GM12891 (cell line): ENCODE measurements around the gene PTGFRN.

Source experiments
- DNase-seq: peaks from one replicate; pipeline ENCODE4 v3.0.0; 2011; ENCODE audit warnings: low spot score; ENCODE audit not compliant: insufficient read length
- FAIRE-seq: peaks from 2 replicates; lab custom pipeline; 2011; peaks lifted over from hg19 to GRCh38; lab: Jason Lieb, UNC
- PAX5 ChIP-seq: IDR thresholded peaks from 2 replicates; pipeline ENCODE4 v1.6.1; 2011; ENCODE audit warnings: low read length, moderate library complexity, mild to moderate bottlenecking; ENCODE audit not compliant: insufficient read depth, severe bottlenecking
- POLR2A ChIP-seq: IDR thresholded peaks from 2 replicates; pipeline ENCODE4 v1.6.1; 2011; ENCODE audit warnings: low read depth, low read length, control low read depth
- POLR2AphosphoS5 ChIP-seq: IDR thresholded peaks from 2 replicates; pipeline ENCODE4 v1.6.1; 2011; ENCODE audit warnings: low read depth, low read length, control low read depth
- POU2F2 ChIP-seq: IDR thresholded peaks from 2 replicates; pipeline ENCODE4 v1.6.1; 2011; ENCODE audit warnings: low read depth, mild to moderate bottlenecking, control low read depth, low read length, moderate library complexity
- SPI1 ChIP-seq: IDR thresholded peaks from 2 replicates; pipeline ENCODE4 v1.6.1; 2011; ENCODE audit warnings: low read depth, low read length, control low read depth
- TAF1 ChIP-seq: IDR thresholded peaks from 2 replicates; pipeline ENCODE4 v1.6.1; 2011; ENCODE audit warnings: low read depth, low read length, control low read depth

PTGFRN gene

DNA sequence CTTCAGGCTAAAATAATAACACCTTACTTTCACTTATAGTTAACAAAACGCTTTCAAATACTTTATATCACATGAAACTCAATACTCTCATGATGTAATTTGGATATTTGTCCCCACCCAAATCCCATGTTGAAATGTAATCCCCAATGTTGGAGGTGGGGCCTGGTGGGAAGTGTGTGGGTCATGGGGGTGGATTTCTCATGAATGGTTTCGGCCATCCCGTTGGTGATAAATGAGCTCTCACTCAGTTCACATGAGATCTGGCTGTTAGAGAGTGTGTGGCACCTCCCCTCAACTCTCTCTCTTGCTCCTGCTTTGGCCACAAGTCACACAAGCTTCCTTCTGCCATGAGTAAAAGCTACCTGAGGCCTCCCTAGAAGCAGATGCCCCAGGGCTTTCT is 22.5 kb upstream of the PTGFRN start:
- TF ChIP-seq TAF1 (no peak), POU2F2 (no peak), POLR2A (no peak)
- DNase-seq (no peak), FAIRE-seq (no peak)

DNA sequence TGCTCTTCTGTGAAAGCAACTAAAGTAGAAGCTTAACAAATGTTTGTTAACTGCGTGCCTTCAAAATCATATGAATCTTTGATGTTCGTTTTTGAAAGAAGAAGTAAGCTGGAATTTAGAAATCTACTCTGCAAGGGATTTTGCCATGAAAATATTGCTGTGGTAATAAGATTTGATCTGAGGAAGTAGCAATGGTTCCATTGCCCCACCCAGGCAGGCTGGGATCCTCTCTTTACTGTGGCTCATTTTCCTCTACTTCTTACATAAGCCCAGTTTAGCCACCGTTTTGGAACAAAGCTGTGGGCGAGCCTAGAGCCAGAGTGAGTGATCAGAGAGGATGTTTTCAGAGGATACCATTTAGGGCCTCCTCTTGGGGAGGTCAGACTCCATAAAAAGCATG is 20.3 kb upstream of the PTGFRN start:
- DNase-seq, result no peak
- no peak for TF ChIP-seq POLR2AphosphoS5
- no peak for TF ChIP-seq SPI1
- no peak for TF ChIP-seq POU2F2
- no peak for TF ChIP-seq TAF1
- no peak for TF ChIP-seq POLR2A
- TF ChIP-seq PAX5, result no peak
- no peak for FAIRE-seq

DNA sequence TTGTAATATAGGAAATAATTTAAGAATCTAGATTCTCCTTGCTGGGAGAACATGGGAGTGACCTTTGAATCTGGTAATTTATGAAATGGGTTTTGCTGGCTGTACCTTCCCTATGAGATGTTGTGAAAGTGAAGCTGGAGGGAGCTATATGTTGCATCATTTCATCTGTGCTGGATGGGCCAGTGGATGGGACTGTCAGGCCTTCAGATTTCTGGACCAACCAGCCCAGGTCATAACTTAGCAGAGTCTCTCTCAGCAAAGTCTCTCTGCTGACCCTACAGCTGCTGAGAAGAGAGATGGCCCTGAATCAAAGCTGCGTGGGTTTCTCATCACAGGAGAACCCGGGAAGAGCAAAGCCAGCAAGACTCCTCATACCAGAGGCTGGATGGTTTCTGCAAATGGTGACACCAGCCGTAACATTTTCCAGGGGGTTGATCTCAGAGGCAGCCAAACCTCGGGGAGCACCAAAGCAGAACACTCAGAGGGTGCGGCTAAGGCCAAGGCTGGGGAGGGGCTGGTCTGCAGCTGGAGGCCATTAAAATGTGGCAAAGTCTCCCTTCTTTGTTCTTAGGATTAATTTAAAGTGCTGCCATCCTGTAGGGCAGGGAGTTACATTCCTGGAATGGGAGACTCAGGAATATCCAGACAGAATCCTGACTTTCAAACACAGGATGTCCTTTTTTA is 18.2 kb upstream of the PTGFRN start:
- DNase-seq (no peak), FAIRE-seq (no peak)
- TF ChIP-seq POLR2AphosphoS5 (no peak), TAF1 (no peak), POU2F2 (no peak), SPI1 (no peak), PAX5 (no peak), POLR2A (no peak)

DNA sequence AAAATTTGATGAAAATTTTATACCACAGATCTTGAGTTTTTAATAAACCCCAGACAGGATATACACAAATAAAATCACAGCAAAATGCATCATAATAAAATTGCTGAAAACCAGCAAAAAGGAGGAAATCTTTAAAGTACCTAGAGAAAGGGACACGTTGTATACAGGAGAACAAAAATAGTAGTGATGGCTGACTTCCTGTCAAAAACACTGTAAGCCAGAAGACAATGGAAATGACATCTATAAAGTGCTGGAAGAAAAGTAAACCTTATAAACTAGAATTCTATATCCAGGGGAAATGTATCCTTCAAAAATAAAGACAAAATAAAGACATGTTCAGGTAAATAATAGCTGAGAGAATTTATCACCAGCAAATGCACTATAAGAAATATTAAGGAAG is 14.6 kb upstream of the PTGFRN start:
- TF ChIP-seq POLR2AphosphoS5 (no peak), SPI1 (no peak), TAF1 (no peak)
- DNase-seq (no peak), FAIRE-seq (no peak)

DNA sequence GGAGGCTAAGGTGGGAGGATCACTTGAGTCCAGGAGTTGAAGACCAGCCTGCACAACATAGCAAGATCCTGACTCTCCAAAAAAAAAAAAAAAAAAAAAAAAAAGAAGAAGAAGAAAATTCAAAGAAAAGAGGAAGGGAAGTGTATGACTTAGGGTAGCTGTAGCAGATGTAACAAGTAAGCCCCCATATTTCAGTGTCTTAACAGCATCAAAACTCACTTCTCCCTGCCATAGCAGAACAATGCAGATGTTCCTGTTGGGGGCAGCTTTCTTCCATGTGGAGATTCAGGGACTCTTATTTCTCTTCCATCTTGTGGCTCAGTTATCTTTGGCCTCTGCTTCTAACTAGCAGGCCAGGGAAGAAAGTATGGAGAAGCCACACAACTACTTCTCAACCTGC is 10.2 kb upstream of the PTGFRN start:
- FAIRE-seq, result no peak
- TF ChIP-seq SPI1, result no peak
- TF ChIP-seq POLR2A, result no peak
- TF ChIP-seq TAF1, result no peak
- TF ChIP-seq POU2F2, result no peak
- TF ChIP-seq POLR2AphosphoS5, result no peak
- no peak for TF ChIP-seq PAX5

DNA sequence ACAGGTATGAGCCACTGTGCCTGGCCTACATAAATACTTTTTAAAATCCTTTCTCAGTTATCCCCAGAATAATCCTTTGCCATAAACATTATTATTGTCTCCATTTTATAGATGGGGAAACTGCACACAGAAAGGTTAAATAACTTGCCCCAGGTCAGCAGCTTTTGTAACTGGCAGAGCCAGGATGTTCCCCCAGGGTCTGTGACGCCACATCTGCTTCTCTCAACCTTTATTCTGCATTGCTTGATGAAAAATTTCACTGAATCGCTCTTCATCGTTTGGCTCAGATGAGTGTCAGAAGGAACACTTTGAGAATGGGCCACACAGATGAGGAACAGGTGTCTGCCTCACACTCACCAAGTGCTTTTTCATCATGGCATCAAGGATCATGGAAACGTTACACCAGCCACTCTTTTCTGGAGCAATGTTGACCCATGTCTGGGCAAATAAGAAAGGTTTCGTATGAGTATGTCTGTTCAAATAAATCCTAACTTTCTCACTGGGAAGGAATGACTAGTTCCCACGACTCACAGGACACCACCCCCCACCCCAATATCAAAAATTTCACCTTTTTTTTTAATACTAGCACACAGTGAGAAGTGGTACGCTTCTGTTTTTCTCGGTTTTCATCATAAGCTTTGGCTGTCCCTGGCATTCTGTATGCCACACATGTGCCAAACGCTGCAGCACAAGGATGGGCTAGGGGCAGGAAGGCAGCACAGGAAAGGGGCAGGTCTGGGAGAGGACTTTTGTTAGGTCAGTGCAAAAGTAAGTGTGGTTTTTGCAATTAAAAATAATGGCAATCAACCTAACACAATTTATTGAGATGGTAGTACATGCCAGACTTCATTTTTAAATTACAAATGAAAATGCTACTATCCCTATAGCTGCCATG is 9.0 kb upstream of the PTGFRN start:
- DNase-seq, result no peak
- TF ChIP-seq TAF1, result no peak
- TF ChIP-seq POLR2A, result no peak
- no peak for TF ChIP-seq POU2F2
- no peak for TF ChIP-seq PAX5
- no peak for TF ChIP-seq POLR2AphosphoS5
- TF ChIP-seq SPI1, result no peak
- FAIRE-seq, result no peak

More for the DNA sequence above, 10.2 kb upstream of the PTGFRN start:
- no peak for DNase-seq

DNA sequence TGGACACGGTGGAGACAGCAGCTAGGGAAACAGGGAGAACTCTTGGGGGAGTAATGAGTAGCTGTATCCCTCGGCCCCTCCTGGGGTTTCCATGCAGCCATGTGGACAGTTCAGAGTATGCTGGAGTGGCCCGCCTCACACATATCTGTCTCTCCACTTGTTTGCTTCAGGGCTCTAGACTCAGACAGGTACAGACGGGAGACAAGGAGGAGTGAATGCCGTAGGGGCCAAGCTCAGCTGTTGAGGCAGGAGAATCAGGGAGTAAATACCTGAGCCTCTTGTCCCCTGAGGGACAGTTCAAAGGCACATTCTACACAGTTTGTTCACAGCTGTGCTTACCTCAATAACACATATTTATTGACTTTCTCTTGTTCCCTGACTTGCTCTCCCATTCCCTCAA is 7.7 kb upstream of the PTGFRN start:
- no peak for TF ChIP-seq POU2F2
- no peak for TF ChIP-seq POLR2AphosphoS5
- TF ChIP-seq SPI1, result no peak
- TF ChIP-seq PAX5, result no peak
- no peak for TF ChIP-seq TAF1
- no peak for TF ChIP-seq POLR2A
- FAIRE-seq (no peak), DNase-seq (no peak)

DNA sequence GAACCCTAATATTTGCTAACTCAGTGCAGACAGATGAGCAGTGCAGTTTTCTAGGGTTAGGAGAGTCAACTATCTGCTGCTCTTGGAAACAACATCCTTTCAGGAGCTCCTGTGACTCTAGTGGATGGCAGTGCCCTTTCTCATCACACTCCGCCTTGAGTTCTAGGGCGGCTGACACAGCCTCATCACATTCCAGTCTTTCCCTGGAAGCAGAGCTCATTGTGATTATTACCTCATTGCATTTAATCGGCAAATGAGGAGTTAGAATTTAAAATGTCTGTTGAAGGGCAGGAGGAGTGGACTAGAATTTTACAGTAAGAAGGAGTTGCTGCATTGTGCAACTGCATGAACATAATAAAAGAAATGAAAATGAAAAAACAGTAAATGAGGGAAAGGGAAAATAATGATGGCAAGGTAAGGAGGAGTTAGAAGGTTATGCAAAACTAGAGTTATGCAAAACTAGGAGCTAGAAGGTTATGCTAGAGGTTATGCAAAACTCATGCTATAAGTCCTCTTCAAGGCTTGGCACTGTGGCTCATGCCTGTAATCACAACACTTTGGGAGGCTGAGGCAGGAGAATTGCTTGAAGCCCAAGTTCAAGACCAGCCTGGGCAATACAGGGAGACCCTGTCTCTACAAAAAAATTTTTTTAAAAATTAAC is 6.9 kb upstream of the PTGFRN start:
- TF ChIP-seq POU2F2, result no peak
- TF ChIP-seq PAX5, result no peak
- no peak for TF ChIP-seq SPI1
- no peak for TF ChIP-seq POLR2A
- no peak for TF ChIP-seq POLR2AphosphoS5
- TF ChIP-seq TAF1, result no peak
- FAIRE-seq, result no peak
- DNase-seq, result no peak

DNA sequence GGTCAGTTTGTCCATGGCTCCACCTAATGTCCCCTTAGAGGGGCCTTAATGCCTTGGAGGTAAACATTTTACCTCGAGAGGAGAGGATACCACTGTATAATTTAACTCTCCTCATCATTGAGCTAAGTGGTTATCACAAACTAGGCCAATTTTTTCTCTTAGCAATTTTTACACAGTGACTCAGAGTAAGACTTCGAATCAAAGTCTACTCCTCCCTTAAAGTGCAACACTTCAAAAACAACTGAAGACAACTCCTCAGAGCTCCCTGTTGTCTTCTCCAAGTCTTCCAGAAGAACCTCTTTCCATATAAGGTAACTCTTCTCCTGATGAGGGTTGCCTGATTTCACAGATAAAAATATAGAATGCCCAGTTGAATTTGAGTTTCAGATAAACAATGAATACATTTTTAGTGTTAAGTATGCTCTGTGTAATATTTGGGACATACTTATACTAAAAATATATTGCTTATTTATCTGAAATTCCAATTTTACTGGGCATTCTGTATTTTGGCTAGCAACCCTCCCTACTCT is 4.9 kb upstream of the PTGFRN start:
- FAIRE-seq (no peak), DNase-seq (no peak)
- TF ChIP-seq SPI1, result no peak
- TF ChIP-seq POLR2AphosphoS5, result no peak
- no peak for TF ChIP-seq POLR2A
- no peak for TF ChIP-seq TAF1
